ENCODE results near the gene VIPAS39.

- TF ChIP-seq GABPA (IDR thresholded peaks at IDR 0.05 in 1 of 2, conservative IDR thresholded peaks at IDR 0.05 in 1 of 2) (no peak), CTCF (IDR thresholded peaks at IDR 0.05; ENCODE audit: low read depth, low read length, missing input control) (no peak), TAF1 (conservative IDR thresholded peaks at IDR 0.05) (no peak), YY1 (IDR thresholded peaks at IDR 0.05) (no peak), ZBTB33 (IDR thresholded peaks at IDR 0.05) (no peak), JUND (IDR thresholded peaks at IDR 0.05) (no peak), ATF3 (IDR thresholded peaks at IDR 0.05) (no peak), EGR1 (IDR thresholded peaks at IDR 0.05; ENCODE audit: low read depth in 2 of 2) (no peak), MAX (IDR thresholded peaks at IDR 0.05) (no peak), SP1 (IDR thresholded peaks at IDR 0.05) (no peak), HNF4G (IDR thresholded peaks at IDR 0.05) (no peak), REST (IDR thresholded peaks at IDR 0.05) (no peak)
These were observed 78.7 kb downstream of the VIPAS39 start for GRCh38 chr14:77378701-77379100.
